Loucy (cell line): Measurements from ENCODE around the gene REL.

Experiments
- H2AFZ ChIP-seq: fragments of 200-600 bp; sonication (generic); 2 replicates; pipeline ENCODE4 v1.6.0; 2016; ENCODE audit warnings: antibody characterized with exemption, mild to moderate bottlenecking, low read length, moderate library complexity
- H3F3A ChIP-seq: fragments of 200-600 bp; 2 replicates; pipeline ENCODE4 v1.6.0; 2016; ENCODE audit warnings: antibody characterized with exemption, low read depth, mild to moderate bottlenecking
- H3K27me3 ChIP-seq: fragments of 200-600 bp; sonication (generic); 2 replicates; pipeline ENCODE4 v1.6.1; 2014; ENCODE audit warnings: low read length, mild to moderate bottlenecking; ENCODE audit not compliant: insufficient read depth, poor library complexity, severe bottlenecking
- H3K36me3 ChIP-seq: fragments of 200-600 bp; sonication (generic); 2 replicates; pipeline ENCODE4 v1.6.1; 2016; ENCODE audit warnings: low read length; ENCODE audit not compliant: insufficient read depth
- H3K4me1 ChIP-seq: fragments of 200-600 bp; sonication (generic); 2 replicates; pipeline ENCODE4 v1.5.1; 2014; ENCODE audit warnings: low read length, mild to moderate bottlenecking; ENCODE audit not compliant: insufficient read depth, poor library complexity, severe bottlenecking
- H3K4me2 ChIP-seq: fragments of 200-600 bp; sonication (generic); 2 replicates; pipeline ENCODE4 v1.6.0; 2014; ENCODE audit warnings: antibody characterized with exemption, low read length, low read depth, mild to moderate bottlenecking; ENCODE audit not compliant: poor library complexity, severe bottlenecking
- H3K4me3 ChIP-seq: fragments of 200-600 bp; sonication (generic); 2 replicates; pipeline ENCODE4 v1.5.1; 2014; ENCODE audit warnings: low read length, mild to moderate bottlenecking, mixed read lengths; ENCODE audit not compliant: poor library complexity, severe bottlenecking
- H3K79me2 ChIP-seq: fragments of 200-600 bp; sonication (generic); 2 replicates; pipeline ENCODE4 v1.6.1; 2014; ENCODE audit warnings: low read length; ENCODE audit not compliant: insufficient read depth
- H3K9ac ChIP-seq: fragments of 200-600 bp; sonication (generic); 2 replicates; pipeline ENCODE4 v1.6.0; 2014; ENCODE audit warnings: mild to moderate bottlenecking, low read depth, low read length, moderate library complexity; ENCODE audit not compliant: poor library complexity, severe bottlenecking
- H3K9me2 ChIP-seq: fragments of 200-600 bp; sonication (generic); replicated peaks from 2 replicates; pipeline ENCODE4 v1.6.1; 2016; ENCODE audit warnings: low read depth, low read length, mixed read lengths
- H3K9me3 ChIP-seq: fragments of 200-600 bp; sonication (generic); 2 replicates; pipeline ENCODE4 v1.6.1; 2014; ENCODE audit warnings: mild to moderate bottlenecking, antibody characterized with exemption, low read length, low read depth; ENCODE audit not compliant: insufficient read depth
- H4K20me1 ChIP-seq: fragments of 200-600 bp; sonication (generic); 2 replicates; pipeline ENCODE4 v1.6.0; 2014; ENCODE audit warnings: antibody characterized with exemption, low read length, mild to moderate bottlenecking; ENCODE audit not compliant: insufficient read depth, poor library complexity, severe bottlenecking
- EZH2phosphoT487 ChIP-seq: fragments of 200-600 bp; IDR thresholded peaks from 2 replicates; pipeline ENCODE4 v1.6.1; 2018; ENCODE audit warnings: antibody characterized with exemption, mild to moderate bottlenecking, moderate library complexity, borderline replicate concordance
- TF ChIP-seq, protein P1 (sequence below): fragments of 200-600 bp; sonication (generic); conservative IDR thresholded peaks from 2 replicates; pipeline ENCODE4 v1.5.1; 2014; ENCODE audit warnings: mild to moderate bottlenecking, antibody characterized with exemption, low read length

The REL gene

GRCh38 chr2:60881047-60881932 is at the start of gene REL:
Gene REL, plus strand, starts transcription at chr2:60881574. Its CDS starts 267 bp downstream, at chr2:60881841.
- Histone ChIP-seq H3K79me2 (peaks cover 58% of the 10 kb centered on the region), H3K9me3 (no peaks in the 10 kb centered on the region), H3K36me3 (no peaks in the 10 kb centered on the region), H3F3A (no peaks in the 10 kb centered on the region), H3K4me1 (peaks cover 22% of the 10 kb centered on the region), H3K9me2 (no peaks in the 10 kb centered on the region), H3K9ac (peak within 1 kb of the TSS; percentile 92), H3K4me3 (peak within 1 kb of the TSS; percentile 81), H2AFZ (peak within 1 kb of the TSS; percentile 97), H3K27me3 (no peaks in the 10 kb centered on the region), H3K4me2 (peak within 1 kb of the TSS; percentile 93), H4K20me1 (peaks cover 32% of the 10 kb centered on the region)
- TF ChIP-seq, protein P1, sequence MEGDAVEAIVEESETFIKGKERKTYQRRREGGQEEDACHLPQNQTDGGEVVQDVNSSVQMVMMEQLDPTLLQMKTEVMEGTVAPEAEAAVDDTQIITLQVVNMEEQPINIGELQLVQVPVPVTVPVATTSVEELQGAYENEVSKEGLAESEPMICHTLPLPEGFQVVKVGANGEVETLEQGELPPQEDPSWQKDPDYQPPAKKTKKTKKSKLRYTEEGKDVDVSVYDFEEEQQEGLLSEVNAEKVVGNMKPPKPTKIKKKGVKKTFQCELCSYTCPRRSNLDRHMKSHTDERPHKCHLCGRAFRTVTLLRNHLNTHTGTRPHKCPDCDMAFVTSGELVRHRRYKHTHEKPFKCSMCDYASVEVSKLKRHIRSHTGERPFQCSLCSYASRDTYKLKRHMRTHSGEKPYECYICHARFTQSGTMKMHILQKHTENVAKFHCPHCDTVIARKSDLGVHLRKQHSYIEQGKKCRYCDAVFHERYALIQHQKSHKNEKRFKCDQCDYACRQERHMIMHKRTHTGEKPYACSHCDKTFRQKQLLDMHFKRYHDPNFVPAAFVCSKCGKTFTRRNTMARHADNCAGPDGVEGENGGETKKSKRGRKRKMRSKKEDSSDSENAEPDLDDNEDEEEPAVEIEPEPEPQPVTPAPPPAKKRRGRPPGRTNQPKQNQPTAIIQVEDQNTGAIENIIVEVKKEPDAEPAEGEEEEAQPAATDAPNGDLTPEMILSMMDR = no peak
- no peak for TF ChIP-seq EZH2phosphoT487

GRCh38 chr2:60831921-60832320 is 49.5 kb upstream of the REL start:
- H3K9me2 ChIP-seq = no peaks in the 10 kb centered on the region
- no peaks in the 10 kb centered on the region for H3K9me3 ChIP-seq
- no peaks in the 10 kb centered on the region for H3F3A ChIP-seq
- no peak overlapping the region for H3K4me3 ChIP-seq
- no peak overlapping the region for H2AFZ ChIP-seq
- no peaks in the 10 kb centered on the region for H4K20me1 ChIP-seq
- H3K79me2 ChIP-seq = no peaks in the 10 kb centered on the region
- TF ChIP-seq, protein P1 = no peak
- TF ChIP-seq EZH2phosphoT487 = no peak
- no peaks in the 10 kb centered on the region for H3K27me3 ChIP-seq
- H3K4me1 ChIP-seq = peaks cover 9% of the 10 kb centered on the region
- no peaks in the 10 kb centered on the region for H3K36me3 ChIP-seq
- no peak overlapping the region for H3K9ac ChIP-seq
- H3K4me2 ChIP-seq = no peak overlapping the region

GRCh38 chr2:60832621-60833020 is 48.8 kb upstream of the REL start:
- H3K4me3 ChIP-seq = no peak overlapping the region
- no peaks in the 10 kb centered on the region for H3K27me3 ChIP-seq
- H3F3A ChIP-seq = no peaks in the 10 kb centered on the region
- no peaks in the 10 kb centered on the region for H3K9me3 ChIP-seq
- no peaks in the 10 kb centered on the region for H3K79me2 ChIP-seq
- no peaks in the 10 kb centered on the region for H3K9me2 ChIP-seq
- H4K20me1 ChIP-seq = no peaks in the 10 kb centered on the region
- H3K4me1 ChIP-seq = peaks cover 16% of the 10 kb centered on the region
- H3K4me2 ChIP-seq = no peak overlapping the region
- H2AFZ ChIP-seq = no peak overlapping the region
- TF ChIP-seq, protein P1 = no peak
- TF ChIP-seq EZH2phosphoT487 = no peak
- H3K36me3 ChIP-seq = no peaks in the 10 kb centered on the region
- H3K9ac ChIP-seq = no peak overlapping the region
